Raji (cell line): ENCODE measurements around the gene TTC24.

Experiments used
- POLR2A ChIP-seq: IDR thresholded peaks from 2 replicates; pipeline ENCODE4 v1.6.1; 2011; ENCODE audit warnings: low read depth, low read length, control low read depth; ENCODE audit not compliant: insufficient read depth

Gene TTC24

GRCh38 chr1:156550346-156550745 is 29.2 kb upstream of the TTC24 start:
- TF ChIP-seq POLR2A: no peak

- TF ChIP-seq POLR2A: no peak
Measured at GRCh38 chr1:156551066-156551643, 28.4 kb upstream of the TTC24 start.

- no peak for TF ChIP-seq POLR2A
Measured at GRCh38 chr1:156551869-156552268, 27.7 kb upstream of the TTC24 start.

DNA sequence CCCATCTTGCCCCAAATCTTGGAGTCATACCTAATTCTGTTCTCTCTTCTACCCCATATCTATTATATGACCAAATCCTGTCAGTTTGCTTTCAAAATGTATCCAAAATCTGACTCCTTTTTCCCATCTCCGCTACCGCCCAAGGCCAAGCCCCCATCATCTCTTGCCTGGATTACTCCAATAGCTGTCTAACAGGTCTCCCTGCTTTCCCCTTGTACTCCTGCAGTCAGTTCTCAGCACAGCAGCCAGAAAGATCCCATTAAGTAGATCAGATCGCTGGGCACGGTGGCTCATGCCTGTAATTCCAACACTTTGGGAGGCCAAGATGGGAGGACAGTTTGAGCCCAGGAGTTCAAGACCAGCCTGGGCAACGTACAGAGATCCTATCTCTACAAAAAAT is 27.0 kb upstream of the TTC24 start:
- TF ChIP-seq POLR2A: 0 out of 2 replicates have a peak, but pooled peaks have one; percentile 0

DNA sequence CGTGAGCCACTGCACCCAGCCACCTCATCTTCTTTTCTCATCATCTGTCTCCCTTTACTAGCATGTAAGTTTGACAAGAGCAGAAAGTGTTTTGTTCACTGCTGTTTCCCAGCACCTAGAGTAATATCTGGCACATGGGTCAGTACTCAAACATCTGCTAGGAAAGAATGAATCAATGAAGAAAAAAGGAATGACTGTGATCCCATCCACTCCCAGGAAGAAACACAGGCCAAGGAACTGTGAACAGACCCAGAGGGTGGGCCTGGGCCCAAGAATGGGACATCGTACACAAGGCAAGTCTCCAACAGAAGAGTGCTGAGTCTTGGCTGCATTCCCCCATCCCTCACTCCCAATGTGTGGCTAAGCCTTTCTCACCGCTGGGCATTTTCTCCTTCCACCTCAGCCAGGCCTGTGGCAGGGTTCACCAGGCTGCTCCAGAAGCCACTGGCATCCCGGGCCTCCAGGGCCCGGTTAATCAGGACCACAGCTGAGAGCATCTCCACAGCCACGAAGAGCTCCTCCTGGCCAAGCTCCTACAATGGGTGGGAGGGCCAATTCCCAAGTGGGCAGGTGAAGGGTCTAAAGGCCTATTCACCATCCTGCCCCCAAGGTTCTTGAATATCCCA is 25.6 kb upstream of the TTC24 start:
- no peak for TF ChIP-seq POLR2A

DNA sequence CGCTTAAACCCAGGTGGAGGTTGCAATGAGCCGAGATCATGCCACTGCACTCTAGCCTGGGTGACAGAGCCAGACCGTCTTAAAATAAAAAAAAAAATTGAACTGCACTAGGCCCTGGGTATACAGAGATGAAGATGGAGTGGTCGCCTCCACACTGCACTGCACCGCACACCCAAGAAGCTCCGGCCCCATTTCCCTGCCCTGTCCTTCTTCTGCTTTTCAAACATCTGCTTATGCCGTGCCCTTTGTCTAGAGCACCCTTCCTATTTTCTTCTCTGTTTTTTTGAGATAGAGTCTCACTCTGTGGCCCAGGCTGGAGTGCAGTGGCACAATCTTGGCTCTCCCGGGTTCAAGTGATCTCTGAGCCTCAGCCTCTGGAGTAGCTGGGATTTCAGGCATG is 24.6 kb upstream of the TTC24 start:
- TF ChIP-seq POLR2A: no peak

DNA sequence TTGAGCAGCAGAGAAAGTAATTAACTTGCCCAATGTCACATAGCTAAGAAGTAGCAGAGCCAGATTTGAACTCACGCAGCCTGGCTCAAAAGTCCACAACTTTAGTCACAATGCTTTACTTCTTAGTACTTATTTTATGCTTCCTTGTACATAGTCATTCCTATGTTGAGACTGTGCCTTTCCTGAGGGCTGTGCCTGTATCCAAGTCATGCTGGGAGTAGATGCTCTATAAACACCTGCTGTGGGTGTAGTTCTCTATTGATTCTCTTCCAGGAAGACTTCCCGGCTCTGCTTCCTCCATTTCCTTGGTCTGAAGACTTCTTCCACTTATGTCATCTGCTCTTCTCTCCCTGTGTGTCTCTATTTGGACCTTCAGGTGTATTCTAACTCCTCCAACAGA is 23.8 kb upstream of the TTC24 start:
- no peak for TF ChIP-seq POLR2A

DNA sequence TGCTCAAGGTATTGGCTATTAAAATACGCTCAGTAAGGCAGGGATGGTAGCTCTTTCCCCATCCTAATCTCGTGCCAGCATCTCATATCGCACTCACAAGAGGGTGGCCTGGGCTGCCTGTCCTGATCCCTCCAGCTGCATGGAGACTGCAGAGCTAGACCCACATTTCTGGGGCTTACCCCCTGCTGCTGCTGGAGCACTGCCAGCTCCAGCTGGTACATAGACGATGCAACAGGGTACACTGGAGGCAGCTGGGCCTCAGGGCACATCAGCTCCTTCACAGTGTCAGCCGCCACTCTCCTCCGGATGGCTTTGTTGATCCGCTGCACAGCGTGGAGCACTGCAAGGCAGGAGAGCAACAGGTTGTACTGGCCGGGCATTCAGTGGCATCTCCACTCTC is 23.2 kb upstream of the TTC24 start:
- TF ChIP-seq POLR2A: no peak

DNA sequence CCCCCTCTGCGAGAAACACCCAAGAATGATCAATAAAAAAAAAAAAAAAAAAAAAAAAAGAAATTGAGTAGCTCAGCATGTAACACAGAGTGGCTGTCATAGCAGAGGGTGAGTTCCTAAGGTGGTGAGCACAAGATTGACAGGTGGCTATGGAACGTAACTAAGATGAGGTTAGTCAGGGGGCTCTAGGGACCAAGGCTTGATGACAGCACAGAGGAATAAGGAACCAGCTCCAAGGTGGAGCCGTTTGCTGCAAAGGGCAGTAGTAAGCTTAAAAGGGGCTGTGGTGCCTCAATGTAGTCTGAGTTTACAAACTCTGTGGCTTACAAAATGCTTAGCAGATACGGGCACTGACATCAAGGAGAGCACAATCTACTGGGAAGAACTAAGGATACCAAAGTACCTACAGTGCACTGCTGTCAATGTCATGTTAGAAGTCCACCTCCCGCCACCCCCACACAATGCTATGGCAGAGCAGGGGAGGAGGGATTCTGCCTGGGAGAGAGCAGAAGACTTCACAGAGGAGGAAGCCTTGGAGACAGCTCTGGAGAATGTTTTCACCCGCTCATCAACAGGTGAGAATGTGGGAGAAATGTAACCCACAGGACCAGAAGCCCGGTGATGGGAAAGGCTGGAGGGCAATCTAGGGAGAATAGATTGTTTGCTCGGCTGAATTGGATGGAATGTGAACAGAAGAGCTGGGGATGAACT is 20.3 kb upstream of the TTC24 start:
- TF ChIP-seq POLR2A: no peak

GRCh38 chr1:156559797-156560385 is 19.6 kb upstream of the TTC24 start:
- no peak for TF ChIP-seq POLR2A

- TF ChIP-seq POLR2A: no peak
Measured at GRCh38 chr1:156560585-156561163, 18.8 kb upstream of the TTC24 start.

DNA sequence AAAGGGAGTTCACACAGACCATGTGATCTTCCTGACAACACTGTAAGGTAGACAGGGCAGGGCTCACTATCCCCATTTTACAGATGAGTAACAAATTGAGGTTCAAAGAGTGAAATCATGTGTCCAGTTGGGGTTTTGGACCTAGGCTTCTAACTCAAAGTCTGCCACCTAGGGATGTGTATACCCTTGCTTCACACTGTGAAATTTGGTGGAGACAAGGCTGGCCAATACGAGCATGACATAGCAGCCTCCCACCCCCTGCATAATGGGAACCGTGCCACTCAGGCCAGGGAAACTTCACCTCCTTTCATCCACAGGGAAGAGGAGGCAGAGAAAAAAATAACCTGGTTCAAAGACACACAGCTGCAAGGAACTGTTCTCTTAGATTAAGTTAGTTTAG is 14.0 kb upstream of the TTC24 start:
- no peak for TF ChIP-seq POLR2A

- no peak for TF ChIP-seq POLR2A
Measured at GRCh38 chr1:156566436-156566835, 13.1 kb upstream of the TTC24 start.

GRCh38 chr1:156571261-156571852 is 8.2 kb upstream of the TTC24 start:
- TF ChIP-seq POLR2A: no peak

GRCh38 chr1:156571919-156572662 is 7.4 kb upstream of the TTC24 start, which contains the start of gene IQGAP3:
Gene IQGAP3, minus strand, starts transcription at chr1:156572565. Its CDS starts 36 bp downstream, at chr1:156572529.
- TF ChIP-seq POLR2A: 0 out of 2 replicates have a peak, but pooled peaks have one; percentile 28

DNA sequence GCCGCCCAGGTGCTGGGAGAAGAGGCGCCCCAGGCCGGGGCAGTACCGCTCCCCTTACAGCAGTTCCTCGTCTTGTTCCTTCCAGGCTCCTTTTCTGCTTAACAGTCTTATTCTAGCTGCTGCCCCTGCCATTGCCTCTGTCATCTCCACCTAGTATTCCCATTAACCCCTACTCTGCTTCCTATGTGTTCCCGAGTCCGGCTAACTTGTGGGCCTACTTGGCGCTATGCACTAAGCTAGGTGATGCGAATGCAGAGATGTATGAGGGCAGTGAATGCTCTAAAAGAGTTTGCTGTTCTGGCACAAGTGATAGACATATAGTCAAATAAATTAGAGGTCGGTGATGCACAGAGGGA is 6.9 kb upstream of the TTC24 start:
- TF ChIP-seq POLR2A: no peak
